PFSK-1 (cell line): ENCODE data around the gene NCKIPSD.

Experiments used
- FOXP2 ChIP-seq: optimal IDR thresholded peaks from 2 replicates; pipeline ENCODE3; 2011; ENCODE audit warnings: borderline replicate concordance, control low read depth, inconsistent platforms; ENCODE audit not compliant: insufficient read depth; ENCODE audit errors: extremely low read length, extremely low read depth
- POLR2AphosphoS5 ChIP-seq: IDR thresholded peaks from 2 replicates; pipeline ENCODE4 v1.6.1; 2012; ENCODE audit warnings: low read depth, mild to moderate bottlenecking, control low read depth, low read length, moderate library complexity
- SIN3A ChIP-seq: IDR thresholded peaks from 2 replicates; pipeline ENCODE4 v1.6.1; 2012; ENCODE audit warnings: mild to moderate bottlenecking, low read length, moderate library complexity, borderline replicate concordance; ENCODE audit not compliant: insufficient read depth
- TAF1 ChIP-seq: IDR thresholded peaks from 2 replicates; pipeline ENCODE4 v1.6.1; 2012; ENCODE audit warnings: low read length, control low read depth, borderline replicate concordance; ENCODE audit not compliant: insufficient read depth
- TF ChIP-seq, protein P1 (sequence below), 2 experiments: IDR thresholded peaks; 2 replicates each; pipeline versions ENCODE4 v1.6.1 to v1.8.0; 2011 to 2012; ENCODE audit warnings: low read depth in 2 of 2, low read length in 2 of 2, control low read depth in 1 of 2, inconsistent platforms in 1 of 2, mild to moderate bottlenecking in 1 of 2, moderate library complexity in 1 of 2; ENCODE audit not compliant: insufficient read depth in 1 of 2

The NCKIPSD gene

DNA sequence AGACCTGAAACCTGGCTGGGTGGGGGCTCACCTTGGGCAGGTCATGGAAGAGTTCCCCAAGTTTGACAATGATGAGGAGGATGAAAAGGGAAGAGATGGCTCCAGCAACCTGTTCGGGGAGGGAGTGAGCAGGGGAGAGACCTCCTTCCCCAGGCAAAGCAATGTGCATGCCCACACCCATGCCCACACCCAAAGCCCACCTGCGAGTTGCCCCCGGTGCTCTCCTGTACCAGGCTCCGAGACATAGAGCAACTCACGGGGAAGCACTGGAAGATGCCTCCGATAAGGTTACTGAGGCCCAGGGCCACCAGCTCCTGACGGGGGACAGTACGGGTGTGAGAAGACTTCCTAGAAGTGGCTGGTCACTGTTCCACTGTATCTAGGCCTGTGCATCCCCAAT is 55.3 kb downstream of the NCKIPSD start:
- TF ChIP-seq, protein P1, sequence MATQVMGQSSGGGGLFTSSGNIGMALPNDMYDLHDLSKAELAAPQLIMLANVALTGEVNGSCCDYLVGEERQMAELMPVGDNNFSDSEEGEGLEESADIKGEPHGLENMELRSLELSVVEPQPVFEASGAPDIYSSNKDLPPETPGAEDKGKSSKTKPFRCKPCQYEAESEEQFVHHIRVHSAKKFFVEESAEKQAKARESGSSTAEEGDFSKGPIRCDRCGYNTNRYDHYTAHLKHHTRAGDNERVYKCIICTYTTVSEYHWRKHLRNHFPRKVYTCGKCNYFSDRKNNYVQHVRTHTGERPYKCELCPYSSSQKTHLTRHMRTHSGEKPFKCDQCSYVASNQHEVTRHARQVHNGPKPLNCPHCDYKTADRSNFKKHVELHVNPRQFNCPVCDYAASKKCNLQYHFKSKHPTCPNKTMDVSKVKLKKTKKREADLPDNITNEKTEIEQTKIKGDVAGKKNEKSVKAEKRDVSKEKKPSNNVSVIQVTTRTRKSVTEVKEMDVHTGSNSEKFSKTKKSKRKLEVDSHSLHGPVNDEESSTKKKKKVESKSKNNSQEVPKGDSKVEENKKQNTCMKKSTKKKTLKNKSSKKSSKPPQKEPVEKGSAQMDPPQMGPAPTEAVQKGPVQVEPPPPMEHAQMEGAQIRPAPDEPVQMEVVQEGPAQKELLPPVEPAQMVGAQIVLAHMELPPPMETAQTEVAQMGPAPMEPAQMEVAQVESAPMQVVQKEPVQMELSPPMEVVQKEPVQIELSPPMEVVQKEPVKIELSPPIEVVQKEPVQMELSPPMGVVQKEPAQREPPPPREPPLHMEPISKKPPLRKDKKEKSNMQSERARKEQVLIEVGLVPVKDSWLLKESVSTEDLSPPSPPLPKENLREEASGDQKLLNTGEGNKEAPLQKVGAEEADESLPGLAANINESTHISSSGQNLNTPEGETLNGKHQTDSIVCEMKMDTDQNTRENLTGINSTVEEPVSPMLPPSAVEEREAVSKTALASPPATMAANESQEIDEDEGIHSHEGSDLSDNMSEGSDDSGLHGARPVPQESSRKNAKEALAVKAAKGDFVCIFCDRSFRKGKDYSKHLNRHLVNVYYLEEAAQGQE (IDR thresholded peaks at IDR 0.05; ENCODE audit: insufficient read depth in 1 of 2, low read depth in 2 of 2, low read length in 2 of 2), result no peak
- no peak for TF ChIP-seq POLR2AphosphoS5

DNA sequence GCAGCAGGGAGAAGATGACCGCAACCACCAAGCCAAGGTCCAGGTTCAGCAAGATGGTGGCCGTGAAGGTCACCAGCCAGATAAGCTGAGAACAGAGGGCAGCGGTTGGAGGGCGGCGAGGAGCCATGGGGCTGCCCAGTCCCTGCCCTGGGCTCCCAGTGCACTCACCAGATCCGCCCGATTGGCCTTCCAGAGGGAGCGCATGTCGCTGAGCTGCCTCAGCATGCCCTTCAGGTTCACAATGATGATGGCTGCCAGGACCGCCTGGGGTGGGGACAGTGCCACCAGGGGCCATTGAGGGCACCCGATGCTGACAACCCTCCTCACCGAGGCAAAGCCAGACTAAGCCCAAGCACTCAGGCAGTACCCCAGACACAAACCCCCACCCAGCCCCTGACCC is 55.8 kb downstream of the NCKIPSD start:
- TF ChIP-seq, protein P1 (IDR thresholded peaks at IDR 0.05; ENCODE audit: insufficient read depth in 1 of 2, low read depth in 2 of 2, low read length in 2 of 2), result no peak
- TF ChIP-seq POLR2AphosphoS5, result no peak
- no peak for TF ChIP-seq FOXP2
- TF ChIP-seq SIN3A, result no peak
- TF ChIP-seq TAF1, result no peak

DNA sequence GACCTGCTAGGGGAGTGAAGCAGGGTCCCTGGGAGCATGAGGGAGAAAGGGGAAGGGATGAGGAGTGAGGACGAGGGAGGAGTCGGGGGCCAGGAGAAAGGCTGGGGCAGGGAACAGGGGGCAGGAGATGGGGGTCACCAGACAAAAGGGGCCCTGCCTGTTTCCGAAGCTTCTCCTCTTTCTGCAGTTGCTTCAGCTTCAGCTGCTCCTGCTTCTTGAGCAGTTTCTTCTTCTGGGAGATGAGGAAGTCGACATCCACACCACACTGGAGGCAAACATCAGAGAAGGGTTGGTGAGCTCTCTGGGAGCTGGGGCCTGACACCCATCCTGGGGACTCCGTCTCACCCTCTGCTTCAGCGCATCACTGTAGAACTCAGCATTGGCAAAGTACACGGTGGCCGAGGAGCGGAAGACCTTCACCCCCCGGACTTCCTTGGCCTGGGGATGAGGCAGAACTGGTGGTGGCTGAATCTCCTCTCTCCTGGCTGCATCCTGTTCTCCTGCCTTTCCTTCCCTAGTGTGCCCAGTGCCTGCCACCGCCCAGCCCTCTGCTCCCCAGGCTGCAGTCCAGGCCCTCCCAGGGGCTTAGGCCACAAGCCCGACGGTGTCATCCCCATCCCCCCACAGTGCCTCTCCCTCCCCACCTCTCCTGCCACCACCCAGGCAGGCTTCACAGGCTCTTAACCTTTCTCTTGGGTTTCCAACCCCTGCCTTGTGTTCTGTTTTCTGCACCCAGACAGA is 57.3 kb downstream of the NCKIPSD start:
- no peak for TF ChIP-seq FOXP2
- no peak for TF ChIP-seq SIN3A

DNA sequence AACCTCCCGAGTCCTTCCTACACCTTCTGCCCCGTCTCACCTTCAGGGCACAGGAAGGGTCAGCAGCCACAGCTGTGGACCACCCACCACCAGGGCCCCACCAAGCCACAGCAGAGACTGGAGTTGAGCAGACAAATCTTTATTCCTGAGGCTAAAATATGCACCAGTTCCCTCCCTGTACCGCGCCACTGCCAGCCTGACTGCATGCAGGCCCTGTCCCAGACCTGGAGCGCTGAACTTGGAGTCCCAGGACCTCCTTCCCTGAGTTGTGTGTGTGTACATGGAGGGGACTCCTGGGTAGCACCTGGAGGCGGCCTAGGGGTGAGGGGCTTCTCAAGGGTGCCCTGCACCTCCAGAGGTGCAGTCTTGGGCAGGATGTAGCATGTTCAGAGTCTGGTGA is 60.1 kb downstream of the NCKIPSD start:
- no peak for TF ChIP-seq POLR2AphosphoS5
- TF ChIP-seq, protein P1 (IDR thresholded peaks at IDR 0.05; ENCODE audit: insufficient read depth in 1 of 2, low read depth in 2 of 2, low read length in 2 of 2), result no peak
- no peak for TF ChIP-seq FOXP2
- TF ChIP-seq TAF1, result no peak
- no peak for TF ChIP-seq SIN3A

DNA sequence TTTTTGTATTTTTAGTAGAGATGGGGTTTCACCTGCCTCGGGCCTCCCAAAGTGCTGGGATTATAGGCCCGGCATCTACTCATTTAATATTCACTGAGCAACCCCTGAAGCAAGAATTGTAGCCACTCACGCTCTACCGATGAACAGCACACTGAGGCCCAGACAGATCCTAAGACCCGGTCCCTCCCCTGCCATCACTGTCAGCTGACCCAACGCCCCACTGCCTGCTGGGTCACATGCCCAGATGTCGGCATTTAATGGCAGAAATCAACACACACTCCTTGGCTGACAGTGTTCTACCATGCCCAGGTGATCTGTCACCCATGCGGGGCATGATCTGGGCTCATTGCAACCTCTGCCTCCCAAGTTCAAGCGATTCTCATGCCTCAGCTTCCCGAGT is 60.9 kb downstream of the NCKIPSD start:
- TF ChIP-seq SIN3A, result no peak
- no peak for TF ChIP-seq TAF1
- TF ChIP-seq, protein P1 (IDR thresholded peaks at IDR 0.05; ENCODE audit: insufficient read depth in 1 of 2, low read depth in 2 of 2, low read length in 2 of 2), result no peak
